ENCODE measurements around the gene AHDC1. TPM values are rescaled to one million over a fixed set of nuclear protein-coding genes. Genes with fewer than 3 reads are reported as not detected.
A peak's percentile ranks its signal among the peaks of the same experiment; 100 is the strongest.

AHDC1 gene
- total RNA-seq, 5 donors from 2014 or later (not counting 1 experiment from before 2014, with no cell fraction given), result 21.9 to 26.4 (median 23.1) TPM

DNA sequence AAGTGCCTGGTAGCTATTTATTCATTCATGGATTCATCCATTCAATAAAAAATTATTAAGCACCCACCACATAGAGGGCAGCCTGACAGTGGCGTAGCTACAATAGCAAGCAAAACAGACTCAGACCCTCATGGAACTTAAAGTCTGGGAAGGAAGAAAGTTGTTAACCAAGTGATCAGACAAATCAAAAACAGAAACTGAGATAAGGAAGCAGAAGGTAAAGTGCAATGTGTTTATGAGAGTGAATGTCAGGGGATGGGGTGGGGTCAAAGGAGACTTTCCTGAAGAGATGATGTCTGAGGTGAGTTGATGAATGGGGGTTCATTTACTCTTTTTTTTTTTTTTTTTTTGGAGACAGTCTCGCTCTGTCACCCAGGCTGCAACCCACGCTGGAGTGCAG is 111.1 kb downstream of the AHDC1 start:
- Mint-ChIP-seq H3K36me3 (no peaks in the 10 kb centered on the region), H3K4me1 (peaks cover 23 to 29% (median 23%) of the 10 kb centered on the region in 3 donors), H3K27me3 (peaks cover 0 to 3% of the 10 kb centered on the region in 2 donors), H3K4me3 (no peak overlapping the region), H3K27ac (peak overlapping the region; percentile 2 to 72), H3K9me3 (no peaks in the 10 kb centered on the region)
- 90% methylated on average over 2 of the region's 3 CpGs for WGBS (ENCODE audit: insufficient coverage)
- Histone ChIP-seq H3K9me3 (no peaks in the 10 kb centered on the region), H3K36me3 (ENCODE audit: control insufficient read depth in 2 of 2, extremely low read depth in 1 of 2, insufficient read depth in 1 of 2, low read length in 1 of 2) (no peaks in the 10 kb centered on the region), H3K27me3 (replicated peaks in 1 of 2; ENCODE audit: control insufficient read depth in 2 of 2, extremely low read depth in 1 of 2, insufficient read depth in 2 of 2, low read length in 1 of 2) (peaks cover 0 to 5% of the 10 kb centered on the region in 2 experiments), H3K4me1 (ENCODE audit: control insufficient read depth in 1 of 2, extremely low read depth in 1 of 2, insufficient read depth in 2 of 2, low read length in 2 of 2) (peaks cover 11 to 21% of the 10 kb centered on the region in 2 experiments), H3K27ac (ENCODE audit: low read length) (no peak overlapping the region), H3K4me3 (ENCODE audit: control insufficient read depth in 1 of 2, extremely low read depth in 1 of 2, low read length in 1 of 2) (no peak overlapping the region)
- DNase-seq (no peak), ATAC-seq (replicated peaks in 1 of 4) (no peak)
- ChIA-PET CTCF (interaction anchor here in 1 of 2 donors (0.6 kb wide), 1 partner anchor 111 kb away, joined by 6 read pairs; the partner anchor contains the start of gene AHDC1), POLR2A (no interaction called here)

DNA sequence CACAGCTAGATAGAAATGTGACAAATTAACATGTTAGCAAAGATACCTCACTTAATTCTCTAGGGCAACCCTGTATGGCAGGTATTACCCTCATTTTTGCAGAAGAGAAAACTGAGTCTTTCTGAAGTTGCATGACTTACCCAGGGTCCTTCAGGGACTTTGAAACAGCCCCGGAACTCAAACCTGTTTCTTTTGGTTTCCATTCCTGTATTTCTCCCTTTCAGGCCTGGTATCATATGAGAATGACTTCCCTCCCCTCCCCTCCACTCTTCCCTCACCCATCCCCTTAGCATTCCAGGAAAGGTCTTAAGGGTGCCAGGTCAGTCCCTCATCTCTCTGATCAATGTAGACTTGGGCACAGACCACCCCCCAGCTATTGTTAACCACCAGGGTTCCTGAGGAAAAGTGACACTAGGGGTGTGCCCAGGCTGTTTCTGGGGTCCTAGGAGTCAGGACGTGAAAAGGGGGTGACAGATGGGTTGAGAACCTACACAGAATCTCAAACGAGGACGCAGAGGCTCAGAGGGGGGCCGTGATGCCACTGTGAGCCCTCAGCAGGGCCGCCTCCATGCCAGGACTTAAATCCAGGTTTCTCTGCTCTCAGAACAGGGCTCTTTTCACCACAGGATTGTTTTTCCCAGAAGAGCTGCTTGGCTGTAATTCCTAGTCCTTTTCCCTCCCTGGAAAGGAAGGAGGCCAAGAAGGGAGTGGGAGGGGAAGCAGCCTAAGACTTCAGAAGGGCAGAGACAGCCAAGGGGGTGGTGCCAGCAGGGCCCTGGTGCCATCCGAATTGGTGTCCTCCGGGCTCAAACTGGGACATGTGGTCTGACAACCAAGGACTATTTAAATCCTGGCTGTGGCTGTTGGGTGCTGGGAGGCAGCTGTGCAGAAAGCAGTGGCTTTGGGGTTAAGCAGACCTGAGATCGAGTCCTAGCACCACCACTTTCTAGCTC is 111.9 kb downstream of the AHDC1 start:
- H3K27me3 Mint-ChIP-seq, result peaks cover 0 to 3% of the 10 kb centered on the region in 2 donors
- no peak overlapping the region for H3K27ac ChIP-seq (ENCODE audit: low read length)
- WGBS (ENCODE audit: insufficient coverage), result 83% methylated on average over 5 of the region's 9 CpGs
- H3K27me3 ChIP-seq (replicated peaks in 1 of 2; ENCODE audit: control insufficient read depth in 2 of 2, extremely low read depth in 1 of 2, insufficient read depth in 2 of 2, low read length in 1 of 2), result peaks cover 0 to 4% of the 10 kb centered on the region in 2 experiments
- ChIA-PET CTCF (interaction anchor here (0.6 to 2.0 kb wide), 3 partner anchors 10 to 112 kb away, joined by 3 to 6 read pairs (median 4); partner anchors contain the start of gene AHDC1 (in 1 of the 2)), POLR2A (interaction anchor here in 1 of 2 donors (0.7 kb wide), 1 partner anchor 10 kb away, joined by 4 read pairs; no protein-coding TSS in a partner anchor)
- H3K4me3 ChIP-seq (ENCODE audit: control insufficient read depth in 1 of 2, extremely low read depth in 1 of 2, low read length in 1 of 2), result no peak overlapping the region
- H3K36me3 ChIP-seq (ENCODE audit: control insufficient read depth in 2 of 2, extremely low read depth in 1 of 2, insufficient read depth in 1 of 2, low read length in 1 of 2), result no peaks in the 10 kb centered on the region
- H3K36me3 Mint-ChIP-seq, result no peaks in the 10 kb centered on the region
- H3K9me3 Mint-ChIP-seq, result no peaks in the 10 kb centered on the region
- peaks cover 12 to 23% of the 10 kb centered on the region in 2 experiments for H3K4me1 ChIP-seq (ENCODE audit: control insufficient read depth in 1 of 2, extremely low read depth in 1 of 2, insufficient read depth in 2 of 2, low read length in 2 of 2)
- no peak for ATAC-seq (replicated peaks in 1 of 4)
- peaks cover 23 to 29% (median 24%) of the 10 kb centered on the region in 3 donors for H3K4me1 Mint-ChIP-seq
- DNase-seq, result no peak
- H3K4me3 Mint-ChIP-seq, result peak overlapping the region in 1 of 3 donors; percentile 96
- H3K27ac Mint-ChIP-seq, result peak overlapping the region; percentile 2 to 72
- H3K9me3 ChIP-seq, result no peaks in the 10 kb centered on the region

DNA sequence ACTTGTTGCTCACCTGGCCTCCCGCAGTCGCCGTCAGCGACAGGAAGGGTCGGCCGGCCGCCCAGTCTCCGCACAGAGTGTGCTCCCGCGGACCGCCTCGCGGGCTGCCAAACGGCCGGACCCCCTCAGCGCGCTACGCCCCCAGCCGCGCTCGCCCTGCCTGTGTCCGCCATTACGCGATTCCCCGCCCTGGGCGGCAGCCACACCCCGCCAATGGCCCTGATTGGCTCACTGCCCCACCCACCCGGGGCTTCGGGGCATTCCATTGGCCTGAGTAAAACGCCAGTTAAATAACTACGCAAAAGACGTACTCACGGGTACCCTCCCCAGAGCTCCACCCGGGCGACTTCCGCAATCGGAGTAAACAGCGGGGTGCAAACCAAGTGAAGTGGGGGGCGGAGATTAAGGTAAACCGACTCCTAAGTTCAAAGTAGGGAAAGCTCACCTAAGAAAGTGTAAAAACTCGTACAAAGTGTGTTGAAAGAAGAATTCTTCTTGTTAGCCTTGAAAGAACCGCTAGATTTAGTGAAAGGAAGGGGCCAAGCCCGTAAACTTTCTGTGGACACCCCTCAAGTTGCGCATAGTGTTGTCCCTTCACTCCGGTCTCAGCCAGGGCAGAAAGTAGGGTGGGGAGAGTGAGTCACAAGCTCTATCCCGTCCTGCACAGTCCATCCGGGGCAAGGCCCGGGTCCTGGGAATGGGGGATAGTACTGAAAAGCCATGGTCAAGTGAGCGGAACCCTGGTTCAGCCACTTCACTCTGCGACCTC is 113.8 kb downstream of the AHDC1 start, which contains the start of gene WASF2:
Gene WASF2, minus strand, starts transcription at position 195 of the 769 bp plus-strand sequence. CDS start 61,277 bp downstream, outside the sequence.
- CTCF ChIA-PET, result interaction anchor here (0.5 to 2.0 kb wide), 17 partner anchors 8 to 193 kb away, joined by 3 to 8 read pairs (median 3); no protein-coding TSS in a partner anchor
- H3K36me3 ChIP-seq (ENCODE audit: control insufficient read depth in 2 of 2, extremely low read depth in 1 of 2, insufficient read depth in 1 of 2, low read length in 1 of 2), result no peaks in the 10 kb centered on the region
- H3K4me3 Mint-ChIP-seq, result peak within 1 kb of the TSS; percentile 92 to 98 (median 96)
- H3K27me3 ChIP-seq (replicated peaks in 1 of 2; ENCODE audit: control insufficient read depth in 2 of 2, extremely low read depth in 1 of 2, insufficient read depth in 2 of 2, low read length in 1 of 2), result no peaks in the 10 kb centered on the region
- POLR2A ChIA-PET, result interaction anchor here (0.5 to 0.8 kb wide), 5 partner anchors 9 to 647 kb away, joined by 3 to 8 read pairs (median 3); no protein-coding TSS in a partner anchor
- ATAC-seq (replicated peaks in 1 of 4) (peak; percentile 93 to 98 (median 96)), DNase-seq (peak; percentile 93 to 97 (median 96))
- H3K9me3 Mint-ChIP-seq, result no peaks in the 10 kb centered on the region
- under 1% methylated on average over 41 of the region's 50 CpGs for WGBS (ENCODE audit: insufficient coverage)
- no peaks in the 10 kb centered on the region for H3K27me3 Mint-ChIP-seq
- no peaks in the 10 kb centered on the region for H3K9me3 ChIP-seq
- peak within 1 kb of the TSS; percentile 82 to 98 for H3K4me3 ChIP-seq (ENCODE audit: control insufficient read depth in 1 of 2, extremely low read depth in 1 of 2, low read length in 1 of 2)
- H3K4me1 ChIP-seq (ENCODE audit: control insufficient read depth in 1 of 2, extremely low read depth in 1 of 2, insufficient read depth in 2 of 2, low read length in 2 of 2), result peaks cover 16 to 29% of the 10 kb centered on the region in 2 experiments
- peak within 1 kb of the TSS; percentile 89 for H3K27ac ChIP-seq (ENCODE audit: low read length)
- H3K27ac Mint-ChIP-seq, result peak within 1 kb of the TSS; percentile 100
- peaks cover 30 to 42% (median 34%) of the 10 kb centered on the region in 3 donors for H3K4me1 Mint-ChIP-seq
- no peaks in the 10 kb centered on the region for H3K36me3 Mint-ChIP-seq

DNA sequence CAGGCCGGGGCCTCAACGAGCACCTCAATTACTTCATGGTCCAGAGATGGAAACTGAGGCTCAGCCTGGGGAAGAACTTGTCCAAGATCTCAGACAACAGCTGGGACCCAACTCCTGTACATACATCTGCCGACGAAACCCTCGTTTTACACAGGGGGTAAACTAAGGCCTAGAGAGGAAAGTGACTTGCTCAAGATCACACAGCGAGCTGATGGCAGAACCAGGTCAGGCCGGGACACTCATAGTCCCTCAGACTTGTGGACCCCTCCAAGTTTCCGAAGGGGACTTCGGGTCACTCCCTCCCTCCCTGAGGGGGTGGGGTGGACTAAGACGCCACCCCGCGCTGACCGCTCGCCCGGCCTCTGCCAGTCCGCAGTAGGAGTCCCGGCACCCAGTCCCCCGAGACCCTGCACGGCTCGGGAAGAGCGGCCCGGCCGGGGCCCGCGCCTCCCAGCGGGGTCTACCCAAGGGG is 114.4 kb downstream of the AHDC1 start:
- Mint-ChIP-seq H3K9me3 (no peaks in the 10 kb centered on the region), H3K4me1 (peaks cover 34 to 47% (median 36%) of the 10 kb centered on the region in 3 donors), H3K27ac (peak overlapping the region; percentile 89 to 90), H3K27me3 (no peaks in the 10 kb centered on the region), H3K36me3 (no peaks in the 10 kb centered on the region), H3K4me3 (peak overlapping the region; percentile 92 to 98 (median 96))
- WGBS (ENCODE audit: insufficient coverage), result 0% methylated on average over 21 of the region's 26 CpGs
- peak overlapping the region; percentile 82 to 98 for H3K4me3 ChIP-seq (ENCODE audit: control insufficient read depth in 1 of 2, extremely low read depth in 1 of 2, low read length in 1 of 2)
- no peaks in the 10 kb centered on the region for H3K36me3 ChIP-seq (ENCODE audit: control insufficient read depth in 2 of 2, extremely low read depth in 1 of 2, insufficient read depth in 1 of 2, low read length in 1 of 2)
- H3K27me3 ChIP-seq (replicated peaks in 1 of 2; ENCODE audit: control insufficient read depth in 2 of 2, extremely low read depth in 1 of 2, insufficient read depth in 2 of 2, low read length in 1 of 2), result no peaks in the 10 kb centered on the region
- H3K9me3 ChIP-seq, result no peaks in the 10 kb centered on the region
- ChIA-PET CTCF (interaction anchor here (0.5 to 1.6 kb wide), 15 partner anchors 7 to 193 kb away, joined by 3 to 8 read pairs (median 3); no protein-coding TSS in a partner anchor), POLR2A (interaction anchor here (0.5 to 0.8 kb wide), 2 partner anchors 8 to 11 kb away, joined by 3 to 8 read pairs; no protein-coding TSS in a partner anchor)
- ATAC-seq (replicated peaks in 1 of 4) (peak; percentile 13 to 38 (median 15)), DNase-seq (peak in 11 of 35 experiments; percentile 6 to 59 (median 22))
- peak overlapping the region; percentile 89 for H3K27ac ChIP-seq (ENCODE audit: low read length)
- peaks cover 16 to 35% of the 10 kb centered on the region in 2 experiments for H3K4me1 ChIP-seq (ENCODE audit: control insufficient read depth in 1 of 2, extremely low read depth in 1 of 2, insufficient read depth in 2 of 2, low read length in 2 of 2)

DNA sequence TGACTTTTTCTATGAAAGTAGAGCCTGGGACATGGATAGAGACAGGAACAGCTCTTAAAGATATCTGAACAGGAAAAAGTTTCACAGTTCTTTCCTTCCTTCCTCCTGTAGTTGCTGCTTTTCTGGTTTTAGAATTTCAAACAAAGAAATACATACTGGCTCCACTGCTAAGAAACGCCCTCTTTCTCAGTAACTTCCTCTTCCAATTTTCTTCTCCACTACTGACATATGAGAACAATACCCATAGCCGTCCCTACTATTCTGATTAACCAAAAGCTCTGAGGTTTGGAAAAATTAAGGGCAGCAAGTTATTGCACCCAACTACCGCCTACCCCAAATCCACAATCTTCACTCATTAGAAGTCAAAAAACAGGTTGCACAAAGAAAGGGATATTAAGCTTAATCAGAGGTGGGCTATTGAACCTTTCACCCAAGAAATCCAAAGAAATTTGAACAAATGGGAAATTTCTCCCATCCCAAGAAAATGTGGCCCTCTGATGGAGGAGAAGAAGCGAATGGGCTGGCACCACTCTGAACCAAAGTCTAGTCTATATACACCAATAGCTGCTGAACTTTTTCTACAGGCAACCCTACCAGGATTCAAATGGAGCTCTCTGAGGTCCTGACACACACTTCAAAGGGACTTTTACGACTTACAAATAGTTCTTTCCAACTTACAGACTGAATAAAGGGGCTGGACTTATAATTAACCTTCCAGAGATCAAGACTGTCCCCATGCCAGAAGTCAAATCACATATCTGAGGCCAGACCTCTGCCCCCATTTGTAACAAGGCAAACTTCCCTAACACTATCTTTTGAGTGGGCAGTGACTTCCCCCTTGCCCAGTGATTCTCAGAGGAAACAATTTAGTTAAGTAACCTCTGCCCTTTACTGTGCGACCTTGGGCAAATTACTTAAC is 115.7 kb downstream of the AHDC1 start:
- H3K9me3 ChIP-seq, result no peaks in the 10 kb centered on the region
- Mint-ChIP-seq H3K27ac (peak overlapping the region; percentile 89 to 90), H3K27me3 (no peaks in the 10 kb centered on the region), H3K4me1 (peaks cover 44 to 56% (median 47%) of the 10 kb centered on the region in 3 donors), H3K4me3 (peak overlapping the region; percentile 92 to 98 (median 96)), H3K36me3 (no peaks in the 10 kb centered on the region), H3K9me3 (no peaks in the 10 kb centered on the region)
- ChIA-PET CTCF (interaction anchor here in 1 of 2 donors (0.7 to 1.2 kb wide), 4 partner anchors 10 to 72 kb away, joined by 3 to 5 read pairs (median 3); no protein-coding TSS in a partner anchor), POLR2A (interaction anchor here (0.5 to 0.7 kb wide), 4 partner anchors 14 to 597 kb away, joined by 3 to 11 read pairs (median 4); no protein-coding TSS in a partner anchor)
- H3K4me3 ChIP-seq (ENCODE audit: control insufficient read depth in 1 of 2, extremely low read depth in 1 of 2, low read length in 1 of 2), result peak overlapping the region; percentile 82 to 98
- H3K4me1 ChIP-seq (ENCODE audit: control insufficient read depth in 1 of 2, extremely low read depth in 1 of 2, insufficient read depth in 2 of 2, low read length in 2 of 2), result peaks cover 18 to 43% of the 10 kb centered on the region in 2 experiments
- peaks cover 0 to 5% of the 10 kb centered on the region in 2 donors for H3K36me3 ChIP-seq (ENCODE audit: control insufficient read depth in 2 of 2, extremely low read depth in 1 of 2, insufficient read depth in 1 of 2, low read length in 1 of 2)
- ATAC-seq (replicated peaks in 1 of 4) (no peak), DNase-seq (peak in 1 of 35 experiments; percentile 48)
- peak overlapping the region; percentile 58 for H3K27ac ChIP-seq (ENCODE audit: low read length)
- WGBS (ENCODE audit: insufficient coverage), result 10% methylated on average over 2 of the region's 6 CpGs
- no peaks in the 10 kb centered on the region for H3K27me3 ChIP-seq (replicated peaks in 1 of 2; ENCODE audit: control insufficient read depth in 2 of 2, extremely low read depth in 1 of 2, insufficient read depth in 2 of 2, low read length in 1 of 2)

Measured in T-cell (primary cell).